Measurements from ENCODE around the gene ADARB1.

DNA sequence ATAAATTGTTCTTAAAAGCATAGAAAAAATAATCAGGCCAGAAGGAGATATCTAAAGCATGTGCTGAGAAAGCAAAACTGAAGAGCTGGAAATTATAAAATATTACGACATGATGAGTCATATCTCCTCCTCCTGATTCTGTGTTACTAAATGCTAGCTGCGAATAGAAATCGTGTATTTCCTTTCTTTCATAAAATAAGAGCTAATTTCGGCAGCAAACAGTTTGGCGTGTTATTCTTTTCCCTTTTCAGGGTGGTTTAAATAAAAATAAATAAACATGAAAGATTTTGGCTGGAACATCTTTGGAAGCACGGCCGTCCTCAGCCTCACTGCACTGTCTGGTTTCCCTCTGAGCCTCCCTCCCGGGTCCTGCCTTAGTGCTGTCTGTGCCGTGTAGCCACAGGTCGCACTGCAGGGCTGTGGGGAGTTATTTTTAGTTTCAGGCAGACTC, 56.0 kb downstream of the ADARB1 start:
- TF ChIP-seq, protein P1, sequence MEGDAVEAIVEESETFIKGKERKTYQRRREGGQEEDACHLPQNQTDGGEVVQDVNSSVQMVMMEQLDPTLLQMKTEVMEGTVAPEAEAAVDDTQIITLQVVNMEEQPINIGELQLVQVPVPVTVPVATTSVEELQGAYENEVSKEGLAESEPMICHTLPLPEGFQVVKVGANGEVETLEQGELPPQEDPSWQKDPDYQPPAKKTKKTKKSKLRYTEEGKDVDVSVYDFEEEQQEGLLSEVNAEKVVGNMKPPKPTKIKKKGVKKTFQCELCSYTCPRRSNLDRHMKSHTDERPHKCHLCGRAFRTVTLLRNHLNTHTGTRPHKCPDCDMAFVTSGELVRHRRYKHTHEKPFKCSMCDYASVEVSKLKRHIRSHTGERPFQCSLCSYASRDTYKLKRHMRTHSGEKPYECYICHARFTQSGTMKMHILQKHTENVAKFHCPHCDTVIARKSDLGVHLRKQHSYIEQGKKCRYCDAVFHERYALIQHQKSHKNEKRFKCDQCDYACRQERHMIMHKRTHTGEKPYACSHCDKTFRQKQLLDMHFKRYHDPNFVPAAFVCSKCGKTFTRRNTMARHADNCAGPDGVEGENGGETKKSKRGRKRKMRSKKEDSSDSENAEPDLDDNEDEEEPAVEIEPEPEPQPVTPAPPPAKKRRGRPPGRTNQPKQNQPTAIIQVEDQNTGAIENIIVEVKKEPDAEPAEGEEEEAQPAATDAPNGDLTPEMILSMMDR (IDR thresholded peaks at IDR 0.05) = no peak
- no peak for TF ChIP-seq EZH2phosphoT487 (IDR thresholded peaks at IDR 0.05)
